Measurements from ENCODE around the gene SURF1.
"Not testable (repeated sequence)": the region's sequence is repeated elsewhere in the genome, so short reads cannot be mapped to it uniquely, and the experiment has no call there.

Gene SURF1

GRCh38 chr9:133321411-133321935 is 34.8 kb downstream of the SURF1 start:
- no peak for DNase-seq (ENCODE audit: low spot score)

- no peak for DNase-seq (ENCODE audit: low spot score)
Observed at GRCh38 chr9:133320421-133320881, 35.8 kb downstream of the SURF1 start.

- not testable (repeated sequence) for DNase-seq (ENCODE audit: low spot score)
Observed at GRCh38 chr9:133317551-133317950, 38.7 kb downstream of the SURF1 start.

GRCh38 chr9:133315997-133316396 is 40.3 kb downstream of the SURF1 start:
- no peak for DNase-seq (ENCODE audit: low spot score)

GRCh38 chr9:133309608-133310007 is 46.7 kb downstream of the SURF1 start:
- DNase-seq (ENCODE audit: low spot score) = no peak

GRCh38 chr9:133307301-133307700 is 49.0 kb downstream of the SURF1 start:
- no peak for DNase-seq (ENCODE audit: low spot score)

GRCh38 chr9:133306242-133307204 is 49.8 kb downstream of the SURF1 start:
- DNase-seq (ENCODE audit: low spot score) = no peak

- DNase-seq (ENCODE audit: low spot score) = no peak
Observed at GRCh38 chr9:133305731-133306130, 50.6 kb downstream of the SURF1 start.

- DNase-seq (ENCODE audit: low spot score) = no peak
Observed at GRCh38 chr9:133304477-133305377, 51.6 kb downstream of the SURF1 start.

- DNase-seq (ENCODE audit: low spot score) = no peak
Observed at GRCh38 chr9:133304158-133304470, 52.2 kb downstream of the SURF1 start.

GRCh38 chr9:133303266-133304157 is 52.8 kb downstream of the SURF1 start:
- DNase-seq (ENCODE audit: low spot score) = no peak

Measured in CD4-positive, alpha-beta T cell treated with Interleukin-2 at 100 ng/mL for 4 hours (primary cell).